Endothelial cell of umbilical vein (primary cell): ENCODE measurements around the gene MT1M. TPM values are rescaled to one million over a fixed set of nuclear protein-coding genes. Genes with fewer than 3 reads are reported as not detected.

ENCODE experiments used
- BruUV-seq: library from RNA; stranded (reverse); fragments of 400-500 nt; replicated peaks from 2 replicates; lab custom pipeline; 2021; lab: Mats Ljungman, UMichigan
- CTCF ChIA-PET: fragments of 300-600, 350-600 bp; sonication (Branson Sonifier 250); formaldehyde crosslinking; loops from one replicate; lab custom pipeline; 2021; ENCODE audit warnings: antibody characterized with exemption, inconsistent platforms; lab: Charles Lee
- POLR2A ChIA-PET: fragments of 300-600, 350-600 bp; sonication (Branson Sonifier 250); formaldehyde crosslinking; loops from one replicate; lab custom pipeline; 2021; ENCODE audit warnings: antibody characterized with exemption, inconsistent platforms; lab: Charles Lee
- DNase-seq: peaks from one replicate; pipeline ENCODE4 v3.0.0-alpha.2; 2011; ENCODE audit warnings: low read depth, low spot score
- FAIRE-seq: peaks from 2 replicates; lab custom pipeline; 2011; peaks lifted over from hg19 to GRCh38; lab: Jason Lieb, UNC
- H2AFZ ChIP-seq: 2 replicates; pipeline ENCODE4 v1.6.0; 2012; ENCODE audit warnings: low read depth, low read length, control low read depth, inconsistent platforms
- H3K27ac ChIP-seq: 2 replicates; pipeline ENCODE4 v1.5.1; 2011; ENCODE audit warnings: low read depth, mild to moderate bottlenecking, control low read depth, low read length, moderate library complexity; ENCODE audit not compliant: insufficient read depth
- H3K27me3 ChIP-seq, 2 experiments: 2 replicates each; pipeline versions ENCODE4 v1.6.0 to v1.6.1; 2011; ENCODE audit warnings: low read length in 2 of 2, mixed read lengths in 1 of 2; ENCODE audit not compliant: control insufficient read depth in 2 of 2, insufficient read depth in 2 of 2
- H3K36me3 ChIP-seq, 2 experiments: 2 replicates in 1 of 2; 3 replicates in 1 of 2; pipeline ENCODE4 v1.5.1; 2011; ENCODE audit warnings: low read length in 2 of 2, mild to moderate bottlenecking in 1 of 2, moderate library complexity in 1 of 2; ENCODE audit not compliant: control insufficient read depth in 2 of 2, insufficient read depth in 2 of 2; ENCODE audit errors: extremely low read depth in 1 of 2
- H3K4me1 ChIP-seq: 3 replicates; pipeline ENCODE4 v1.5.1; 2011; ENCODE audit warnings: mild to moderate bottlenecking, low read length; ENCODE audit not compliant: control insufficient read depth, insufficient read depth; ENCODE audit errors: extremely low read depth
- H3K4me2 ChIP-seq: 2 replicates; pipeline ENCODE4 v1.6.1; 2011; ENCODE audit warnings: low read length, control low read depth, mixed read lengths; ENCODE audit not compliant: insufficient read depth
- H3K4me3 ChIP-seq, 3 experiments: fragments of 200-600 bp in 1 of 3; sonication (generic), shearing (Covaris generic) in 1 of 3; replicated peaks in 1 of 3; 2 replicates each; pipeline ENCODE4 v1.5.1; 2011 to 2016; ENCODE audit warnings: control low read depth in 3 of 3, low read length in 3 of 3, mild to moderate bottlenecking in 2 of 3, inconsistent platforms in 1 of 3, low read depth in 1 of 3, moderate library complexity in 1 of 3; ENCODE audit not compliant: insufficient read depth in 1 of 3
- H3K79me2 ChIP-seq: 2 replicates; pipeline ENCODE4 v1.6.0; 2012; ENCODE audit warnings: low read length, inconsistent platforms; ENCODE audit not compliant: control insufficient read depth, insufficient read depth
- H3K9ac ChIP-seq: replicated peaks from 2 replicates; pipeline ENCODE3; 2011; ENCODE audit warnings: low read length, control low read depth; ENCODE audit not compliant: insufficient read depth; ENCODE audit errors: extremely low read depth
- H3K9me1 ChIP-seq: replicated peaks from 3 replicates; pipeline ENCODE4 v1.6.0; 2011; ENCODE audit warnings: mild to moderate bottlenecking, low read length; ENCODE audit not compliant: control insufficient read depth, insufficient read depth; ENCODE audit errors: extremely low read depth
- H3K9me3 ChIP-seq: replicated peaks from 2 replicates; pipeline ENCODE4 v1.5.1; 2012; ENCODE audit warnings: low read length, inconsistent platforms; ENCODE audit not compliant: control insufficient read depth, insufficient read depth
- H4K20me1 ChIP-seq: replicated peaks from 2 replicates; pipeline ENCODE3; 2011; ENCODE audit warnings: mild to moderate bottlenecking, low read length; ENCODE audit not compliant: control insufficient read depth, insufficient read depth; ENCODE audit errors: extremely low read depth
- EZH2 ChIP-seq: IDR thresholded peaks from 2 replicates; pipeline ENCODE4 v1.6.1; 2012; ENCODE audit warnings: borderline replicate concordance, low read depth, mild to moderate bottlenecking, moderate library complexity, low read length, inconsistent platforms; ENCODE audit not compliant: severe bottlenecking
- FOS ChIP-seq: IDR thresholded peaks from 2 replicates; pipeline ENCODE4 v1.6.1; 2011; ENCODE audit warnings: mild to moderate bottlenecking, low read length, moderate library complexity, borderline replicate concordance; ENCODE audit not compliant: insufficient read depth
- GATA2 ChIP-seq: IDR thresholded peaks from 2 replicates; pipeline ENCODE4 v1.7.0; 2011; ENCODE audit warnings: low read depth, mild to moderate bottlenecking, moderate library complexity, mixed read lengths, low read length; ENCODE audit not compliant: insufficient read length, insufficient read depth
- JUN ChIP-seq: IDR thresholded peaks from 2 replicates; pipeline ENCODE4 v1.6.1; 2011; ENCODE audit warnings: borderline replicate concordance, low read depth; ENCODE audit not compliant: insufficient read length, insufficient read depth
- MYC ChIP-seq: IDR thresholded peaks from one replicate; pipeline ENCODE4 v1.6.1; 2011; ENCODE audit warnings: mild to moderate bottlenecking, low read depth, low read length
- POLR2A ChIP-seq: IDR thresholded peaks from 2 replicates; pipeline ENCODE4 v1.6.1; 2012; ENCODE audit warnings: low read depth, mild to moderate bottlenecking, control low read depth, low read length
- POLR2AphosphoS5 ChIP-seq: IDR thresholded peaks from 2 replicates; pipeline ENCODE4 v1.6.1; 2012; ENCODE audit warnings: low read depth, mild to moderate bottlenecking, control low read depth, low read length, moderate library complexity; ENCODE audit not compliant: insufficient read depth
- dilution Hi-C: fragments of 300-500 bp; cut with MboI; formaldehyde crosslinking; loops from one replicate; pipeline ENCODE4 v1.15.0; 2019; ENCODE audit warnings: low sequenced_read_pairs; ENCODE audit not compliant: extremely low pct_ligation_motif_present
- intact Hi-C: fragments of 100-400 bp; cut with micrococcal nuclease; formaldehyde crosslinking; loops from one replicate; pipeline ENCODE4 v1.10.0; 2022
- polyA plus RNA-seq, 4 experiments: library from polyadenylated mRNA; depleted of rRNA in 3 of 4; stranded (reverse) in 3 of 4; unstranded in 1 of 4; fragments of >200 nt; gene quantifications; 2 replicates each; pipeline versions ENCODE4 v1.2.1 to v1.2.3, GENCODE V29; 2011 to 2012; ENCODE audit warnings: missing spikeins in 1 of 4
- total RNA-seq: library from RNA; stranded (reverse); gene quantifications from 2 replicates; pipeline ENCODE4 v1.2.3, GENCODE V29; 2021
- TF ChIP-seq, protein P1 (sequence below): IDR thresholded peaks from 2 replicates; pipeline ENCODE4 v1.6.1; 2011; ENCODE audit not compliant: insufficient read depth, insufficient read length
- TF ChIP-seq, protein P2 (sequence below), 2 donors: IDR thresholded peaks; 1 replicate in 1 of 2; 2 replicates in 1 of 2; pipeline ENCODE4 v1.5.1; 2011; ENCODE audit warnings: low read length in 2 of 2, mild to moderate bottlenecking in 2 of 2, moderate library complexity in 2 of 2, control low read depth in 1 of 2, inconsistent platforms in 1 of 2, low read depth in 1 of 2; ENCODE audit not compliant: insufficient read depth in 1 of 2; ENCODE audit errors: extremely low read depth in 1 of 2

The MT1M gene
- total and polyA plus RNA-seq, 2 donors (not counting 3 experiments of a cell fraction or from before 2014, with no cell fraction given): 4.3 to 4.6 TPM

GRCh38 chr16:56588781-56589140 lies 43.7 kb upstream of the MT1M start:
- Histone ChIP-seq H3K9me1 (no peaks in the 10 kb centered on the region), H3K9ac (no peak overlapping the region), H3K4me3 (peak overlapping the region in 2 of 3 experiments; percentile 20 to 32), H2AFZ (peak overlapping the region; percentile 38), H4K20me1 (no peaks in the 10 kb centered on the region), H3K27me3 (peaks cover 20 to 21% of the 10 kb centered on the region in 2 experiments), H3K79me2 (no peaks in the 10 kb centered on the region), H3K36me3 (no peaks in the 10 kb centered on the region), H3K4me2 (peak overlapping the region; percentile 56), H3K4me1 (no peaks in the 10 kb centered on the region), H3K9me3 (no peaks in the 10 kb centered on the region), H3K27ac (no peak overlapping the region)
- no peak for DNase-seq
- BruUV-seq: no TSS peak
- no peak for FAIRE-seq
- TF ChIP-seq, protein P1, sequence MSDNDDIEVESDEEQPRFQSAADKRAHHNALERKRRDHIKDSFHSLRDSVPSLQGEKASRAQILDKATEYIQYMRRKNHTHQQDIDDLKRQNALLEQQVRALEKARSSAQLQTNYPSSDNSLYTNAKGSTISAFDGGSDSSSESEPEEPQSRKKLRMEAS: no peak
- no peak for TF ChIP-seq MYC
- TF ChIP-seq JUN: no peak
- no peak for TF ChIP-seq GATA2
- TF ChIP-seq POLR2A: no peak
- no peak for TF ChIP-seq FOS
- TF ChIP-seq, protein P2, sequence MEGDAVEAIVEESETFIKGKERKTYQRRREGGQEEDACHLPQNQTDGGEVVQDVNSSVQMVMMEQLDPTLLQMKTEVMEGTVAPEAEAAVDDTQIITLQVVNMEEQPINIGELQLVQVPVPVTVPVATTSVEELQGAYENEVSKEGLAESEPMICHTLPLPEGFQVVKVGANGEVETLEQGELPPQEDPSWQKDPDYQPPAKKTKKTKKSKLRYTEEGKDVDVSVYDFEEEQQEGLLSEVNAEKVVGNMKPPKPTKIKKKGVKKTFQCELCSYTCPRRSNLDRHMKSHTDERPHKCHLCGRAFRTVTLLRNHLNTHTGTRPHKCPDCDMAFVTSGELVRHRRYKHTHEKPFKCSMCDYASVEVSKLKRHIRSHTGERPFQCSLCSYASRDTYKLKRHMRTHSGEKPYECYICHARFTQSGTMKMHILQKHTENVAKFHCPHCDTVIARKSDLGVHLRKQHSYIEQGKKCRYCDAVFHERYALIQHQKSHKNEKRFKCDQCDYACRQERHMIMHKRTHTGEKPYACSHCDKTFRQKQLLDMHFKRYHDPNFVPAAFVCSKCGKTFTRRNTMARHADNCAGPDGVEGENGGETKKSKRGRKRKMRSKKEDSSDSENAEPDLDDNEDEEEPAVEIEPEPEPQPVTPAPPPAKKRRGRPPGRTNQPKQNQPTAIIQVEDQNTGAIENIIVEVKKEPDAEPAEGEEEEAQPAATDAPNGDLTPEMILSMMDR (IDR thresholded peaks at IDR 0.05; ENCODE audit: extremely low read depth in 1 of 2, insufficient read depth in 1 of 2, low read depth in 1 of 2, low read length in 2 of 2): no peak
- no peak for TF ChIP-seq EZH2
- no peak for TF ChIP-seq POLR2AphosphoS5
- ChIA-PET CTCF (interaction anchor here (1.3 to 4.1 kb wide), 2 partner anchors 12 to 113 kb away, joined by 3 to 26 read pairs; no protein-coding TSS in a partner anchor), POLR2A (no interaction called here)
- intact Hi-C loops: no loop called here
- dilution Hi-C loops: no loop called here
